Measurements from ENCODE around the gene ZSCAN29.

DNA sequence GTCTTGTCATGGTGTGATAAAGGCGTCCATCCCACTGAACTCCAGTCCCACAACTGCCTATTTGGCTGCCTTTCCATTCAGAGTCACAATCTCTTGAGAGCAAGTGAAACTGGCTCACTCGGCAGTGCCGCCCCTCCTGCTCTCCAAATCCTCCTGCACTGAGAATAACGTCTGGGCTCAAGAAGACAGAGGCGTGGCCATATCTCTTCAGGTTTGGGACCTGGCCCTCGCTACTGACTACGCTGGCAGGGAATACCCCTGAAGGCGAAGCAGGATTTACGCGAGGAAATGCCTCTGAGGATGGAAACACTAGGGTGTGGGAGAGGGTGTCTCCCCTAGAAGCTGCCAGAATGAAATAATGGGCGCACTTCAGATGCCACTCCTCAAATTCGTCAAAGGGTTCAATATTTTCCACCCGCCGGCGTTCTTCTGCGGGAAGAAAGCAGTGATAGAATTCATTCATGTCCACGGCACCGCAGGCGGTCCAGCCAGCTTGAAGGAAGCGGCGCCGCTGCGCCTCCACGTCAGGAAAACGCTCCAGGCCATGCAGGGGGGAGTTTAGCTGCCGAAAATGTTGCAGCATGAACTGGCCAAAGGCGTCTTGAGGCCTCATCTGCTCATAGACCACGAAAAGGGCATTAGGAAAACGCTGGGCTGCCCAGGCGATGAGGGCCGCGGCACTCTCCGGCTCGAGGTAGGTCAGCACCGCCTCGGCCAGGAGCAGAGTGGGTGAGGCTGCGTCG is 41.5 kb downstream of the ZSCAN29 start:
- TF ChIP-seq, protein P1, sequence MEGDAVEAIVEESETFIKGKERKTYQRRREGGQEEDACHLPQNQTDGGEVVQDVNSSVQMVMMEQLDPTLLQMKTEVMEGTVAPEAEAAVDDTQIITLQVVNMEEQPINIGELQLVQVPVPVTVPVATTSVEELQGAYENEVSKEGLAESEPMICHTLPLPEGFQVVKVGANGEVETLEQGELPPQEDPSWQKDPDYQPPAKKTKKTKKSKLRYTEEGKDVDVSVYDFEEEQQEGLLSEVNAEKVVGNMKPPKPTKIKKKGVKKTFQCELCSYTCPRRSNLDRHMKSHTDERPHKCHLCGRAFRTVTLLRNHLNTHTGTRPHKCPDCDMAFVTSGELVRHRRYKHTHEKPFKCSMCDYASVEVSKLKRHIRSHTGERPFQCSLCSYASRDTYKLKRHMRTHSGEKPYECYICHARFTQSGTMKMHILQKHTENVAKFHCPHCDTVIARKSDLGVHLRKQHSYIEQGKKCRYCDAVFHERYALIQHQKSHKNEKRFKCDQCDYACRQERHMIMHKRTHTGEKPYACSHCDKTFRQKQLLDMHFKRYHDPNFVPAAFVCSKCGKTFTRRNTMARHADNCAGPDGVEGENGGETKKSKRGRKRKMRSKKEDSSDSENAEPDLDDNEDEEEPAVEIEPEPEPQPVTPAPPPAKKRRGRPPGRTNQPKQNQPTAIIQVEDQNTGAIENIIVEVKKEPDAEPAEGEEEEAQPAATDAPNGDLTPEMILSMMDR (IDR thresholded peaks at IDR 0.05) = no peak
- no peak for TF ChIP-seq POLR2A (IDR thresholded peaks at IDR 0.05)
